A549 (cell line): ENCODE measurements around the gene TMPRSS6.

ENCODE experiments used
- CHD2 ChIP-seq: fragments of 150-350 bp; IDR thresholded peaks from 2 replicates; pipeline ENCODE4 v1.6.1; 2014; ENCODE audit warnings: low read length; ENCODE audit not compliant: partially characterized antibody
- CTCF ChIP-seq: fragments of >200 bp; sonication (Bioruptor Twin); formaldehyde crosslinking; IDR thresholded peaks from 3 replicates; pipeline ENCODE4 v1.5.1; 2016
- POLR2A ChIP-seq: IDR thresholded peaks from 2 replicates; pipeline ENCODE4 v1.6.1; 2012; ENCODE audit warnings: mild to moderate bottlenecking, low read length
- TF ChIP-seq, protein P1 (sequence below): fragments of 200-600 bp; sonication (generic); IDR thresholded peaks from 2 replicates; pipeline ENCODE4 v1.6.1; 2016; ENCODE audit warnings: antibody characterized with exemption, mild to moderate bottlenecking, moderate library complexity

DNA sequence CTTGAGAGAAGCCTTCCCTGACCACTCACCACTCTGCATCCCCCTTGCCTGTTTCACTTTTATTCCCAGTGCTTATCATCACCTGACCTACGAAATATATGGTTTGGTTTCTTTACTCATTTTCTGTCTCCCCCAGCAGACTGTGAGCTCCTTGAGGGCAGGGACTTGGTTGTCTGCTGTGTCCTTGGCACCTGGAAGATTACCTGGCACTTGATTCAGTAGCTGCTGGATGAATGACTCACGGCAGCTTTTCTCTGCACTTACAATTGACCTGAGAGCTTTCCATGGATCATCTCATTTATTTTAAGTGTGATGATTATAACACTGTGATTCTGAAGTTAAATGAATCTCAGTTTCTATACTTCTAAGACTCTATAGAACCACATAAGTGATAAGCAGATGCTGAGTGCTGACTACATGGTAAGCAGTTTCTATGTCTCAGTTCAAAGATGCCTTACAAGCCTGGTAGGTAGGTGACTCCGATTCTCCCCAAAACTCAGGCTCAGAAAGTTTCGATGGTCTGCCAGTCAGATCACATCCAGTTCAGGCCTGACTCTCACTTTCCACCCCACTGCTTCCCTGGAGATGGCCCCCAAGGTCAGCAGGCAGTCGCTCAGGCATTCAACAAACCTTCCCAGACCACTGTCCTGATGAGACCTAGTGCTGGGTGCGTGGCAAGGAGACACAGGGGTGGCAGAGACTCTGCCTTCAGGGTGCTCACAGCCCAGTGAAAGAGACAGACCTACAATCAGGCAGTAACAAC, 28.6 kb upstream of the TMPRSS6 start:
- TF ChIP-seq, protein P1, sequence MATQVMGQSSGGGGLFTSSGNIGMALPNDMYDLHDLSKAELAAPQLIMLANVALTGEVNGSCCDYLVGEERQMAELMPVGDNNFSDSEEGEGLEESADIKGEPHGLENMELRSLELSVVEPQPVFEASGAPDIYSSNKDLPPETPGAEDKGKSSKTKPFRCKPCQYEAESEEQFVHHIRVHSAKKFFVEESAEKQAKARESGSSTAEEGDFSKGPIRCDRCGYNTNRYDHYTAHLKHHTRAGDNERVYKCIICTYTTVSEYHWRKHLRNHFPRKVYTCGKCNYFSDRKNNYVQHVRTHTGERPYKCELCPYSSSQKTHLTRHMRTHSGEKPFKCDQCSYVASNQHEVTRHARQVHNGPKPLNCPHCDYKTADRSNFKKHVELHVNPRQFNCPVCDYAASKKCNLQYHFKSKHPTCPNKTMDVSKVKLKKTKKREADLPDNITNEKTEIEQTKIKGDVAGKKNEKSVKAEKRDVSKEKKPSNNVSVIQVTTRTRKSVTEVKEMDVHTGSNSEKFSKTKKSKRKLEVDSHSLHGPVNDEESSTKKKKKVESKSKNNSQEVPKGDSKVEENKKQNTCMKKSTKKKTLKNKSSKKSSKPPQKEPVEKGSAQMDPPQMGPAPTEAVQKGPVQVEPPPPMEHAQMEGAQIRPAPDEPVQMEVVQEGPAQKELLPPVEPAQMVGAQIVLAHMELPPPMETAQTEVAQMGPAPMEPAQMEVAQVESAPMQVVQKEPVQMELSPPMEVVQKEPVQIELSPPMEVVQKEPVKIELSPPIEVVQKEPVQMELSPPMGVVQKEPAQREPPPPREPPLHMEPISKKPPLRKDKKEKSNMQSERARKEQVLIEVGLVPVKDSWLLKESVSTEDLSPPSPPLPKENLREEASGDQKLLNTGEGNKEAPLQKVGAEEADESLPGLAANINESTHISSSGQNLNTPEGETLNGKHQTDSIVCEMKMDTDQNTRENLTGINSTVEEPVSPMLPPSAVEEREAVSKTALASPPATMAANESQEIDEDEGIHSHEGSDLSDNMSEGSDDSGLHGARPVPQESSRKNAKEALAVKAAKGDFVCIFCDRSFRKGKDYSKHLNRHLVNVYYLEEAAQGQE, result no peak
- TF ChIP-seq CTCF (no peak), CHD2 (no peak), POLR2A (no peak)
